HEK293 (cell line): Measurements from ENCODE around the gene ABLIM3.

Source experiments
- CTCF ChIA-PET: fragments of 350-600 bp; formaldehyde crosslinking; extraction: SDS; loops from one replicate; lab custom pipeline; 2021; ENCODE audit warnings: antibody characterized with exemption; lab: Yijun Ruan, JAX
- POLR2A ChIA-PET: fragments of 300-600 bp; formaldehyde crosslinking; extraction: SDS; loops from one replicate; lab custom pipeline; 2020; ENCODE audit warnings: antibody characterized with exemption, inconsistent platforms; lab: Yijun Ruan, JAX
- H3K27ac ChIP-seq: fragments of 200-500 bp; sonication (Bioruptor generic); 2 replicates; pipeline ENCODE4 v1.5.1; 2014; ENCODE audit warnings: low read depth, low read length, control low read depth, inconsistent platforms; ENCODE audit errors: extremely low read depth
- H3K36me3 ChIP-seq, 2 experiments: fragments of 200-500 bp in 1 of 2; sonication (Bioruptor generic) in 1 of 2; 1 replicate in 1 of 2; 2 replicates in 1 of 2; pipeline ENCODE4 v1.5.1; 2014 to 2017; ENCODE audit warnings: inconsistent platforms in 2 of 2, low read length in 2 of 2; ENCODE audit not compliant: control insufficient read depth in 2 of 2, insufficient read depth in 1 of 2
- H3K4me1 ChIP-seq: fragments of 200-500 bp; sonication (Bioruptor generic); 2 replicates; pipeline ENCODE4 v1.5.1; 2014; ENCODE audit warnings: mild to moderate bottlenecking, low read length, inconsistent platforms; ENCODE audit not compliant: control insufficient read depth, insufficient read depth
- H3K4me3 ChIP-seq: 2 replicates; pipeline ENCODE4 v1.5.1; 2011; ENCODE audit warnings: low read depth, mild to moderate bottlenecking, control low read depth, low read length, moderate library complexity
- H3K9me3 ChIP-seq: fragments of 200-500 bp; sonication (Bioruptor generic); 2 replicates; pipeline ENCODE4 v1.5.1; 2014; ENCODE audit warnings: low read depth, low read length, inconsistent platforms; ENCODE audit not compliant: control insufficient read depth, insufficient read depth
- EGR2 ChIP-seq: fragments of 450-650 bp; formaldehyde crosslinking; IDR thresholded peaks from 2 replicates; pipeline ENCODE4 v1.5.1; 2016; ENCODE audit warnings: low read depth, missing biosample characterization, missing genetic modification characterization
- GLIS2 ChIP-seq: fragments of 450-650 bp; formaldehyde crosslinking; IDR thresholded peaks from 2 replicates; pipeline ENCODE4 v1.5.1; 2016; ENCODE audit warnings: missing biosample characterization, missing genetic modification characterization
- KLF9 ChIP-seq: fragments of 450-650 bp; formaldehyde crosslinking; IDR thresholded peaks from 2 replicates; pipeline ENCODE4 v1.5.1; 2016; ENCODE audit warnings: missing biosample characterization, missing genetic modification characterization, low read depth
- REPIN1 ChIP-seq: fragments of 450-650 bp; formaldehyde crosslinking; IDR thresholded peaks from 2 replicates; pipeline ENCODE4 v1.5.1; 2017; ENCODE audit warnings: missing biosample characterization, missing genetic modification characterization, low read depth
- SALL2 ChIP-seq: fragments of 450-650 bp; formaldehyde crosslinking; IDR thresholded peaks from 2 replicates; pipeline ENCODE4 v1.5.0; 2017; ENCODE audit warnings: missing biosample characterization, mild to moderate bottlenecking, missing genetic modification characterization, borderline replicate concordance
- TCF7L2 ChIP-seq: IDR thresholded peaks from 2 replicates; pipeline ENCODE4 v1.6.1; 2011; ENCODE audit warnings: low read depth, mild to moderate bottlenecking, inconsistent platforms, low read length, moderate library complexity, borderline replicate concordance
- ZFP37 ChIP-seq: fragments of 450-650 bp; formaldehyde crosslinking; IDR thresholded peaks from 2 replicates; pipeline ENCODE4 v1.5.1; 2016; ENCODE audit warnings: missing biosample characterization, missing genetic modification characterization
- ZNF133 ChIP-seq: fragments of 450-650 bp; formaldehyde crosslinking; IDR thresholded peaks from 2 replicates; pipeline ENCODE4 v1.5.1; 2016; ENCODE audit warnings: missing biosample characterization, missing genetic modification characterization
- ZNF184 ChIP-seq: fragments of 450-650 bp; IDR thresholded peaks from 2 replicates; pipeline ENCODE4 v1.5.1; 2018; ENCODE audit warnings: missing biosample characterization, mild to moderate bottlenecking, missing genetic modification characterization
- ZNF324 ChIP-seq: fragments of 450-650 bp; formaldehyde crosslinking; IDR thresholded peaks from 2 replicates; pipeline ENCODE4 v1.5.1; 2016; ENCODE audit warnings: missing biosample characterization, missing genetic modification characterization
- ZNF366 ChIP-seq: fragments of 450-650 bp; formaldehyde crosslinking; conservative IDR thresholded peaks from 2 replicates; pipeline ENCODE4 v1.5.1; 2016; ENCODE audit warnings: missing biosample characterization, missing genetic modification characterization
- ZNF544 ChIP-seq: fragments of 450-650 bp; formaldehyde crosslinking; IDR thresholded peaks from 2 replicates; pipeline ENCODE4 v1.5.0; 2017; ENCODE audit warnings: missing biosample characterization, missing genetic modification characterization
- ZNF571 ChIP-seq: fragments of 450-650 bp; formaldehyde crosslinking; IDR thresholded peaks from 2 replicates; pipeline ENCODE4 v1.5.0; 2017; ENCODE audit warnings: missing biosample characterization, missing genetic modification characterization
- ZNF610 ChIP-seq: fragments of 450-650 bp; formaldehyde crosslinking; IDR thresholded peaks from 2 replicates; pipeline ENCODE4 v1.5.1; 2016; ENCODE audit warnings: missing biosample characterization, missing genetic modification characterization, borderline replicate concordance
- ZNF76 ChIP-seq: fragments of 450-650 bp; formaldehyde crosslinking; IDR thresholded peaks from 2 replicates; pipeline ENCODE4; 2016; ENCODE audit warnings: low read depth, missing biosample characterization, missing genetic modification characterization, borderline replicate concordance
- ZNF792 ChIP-seq: fragments of 450-650 bp; formaldehyde crosslinking; IDR thresholded peaks from 2 replicates; pipeline ENCODE4 v1.5.1; 2016; ENCODE audit warnings: missing biosample characterization, missing genetic modification characterization
- TF ChIP-seq, protein P1 (sequence below): sonication (generic); formaldehyde crosslinking; IDR thresholded peaks from 2 replicates; pipeline ENCODE4 v1.8.1; 2022; ENCODE audit warnings: mild to moderate bottlenecking, moderate library complexity, missing genetic modification reagents
- TF ChIP-seq, protein P2 (sequence below): IDR thresholded peaks from 2 replicates; pipeline ENCODE4 v1.6.1; 2011; ENCODE audit warnings: mild to moderate bottlenecking, low read depth, low read length, borderline replicate concordance
- TF ChIP-seq, protein P3 (sequence below): fragments of 450-650 bp; formaldehyde crosslinking; IDR thresholded peaks from 2 replicates; pipeline ENCODE4 v1.5.1; 2017; ENCODE audit warnings: missing biosample characterization, missing genetic modification characterization
- TF ChIP-seq, protein P4 (sequence below): fragments of 450-650 bp; formaldehyde crosslinking; IDR thresholded peaks from 2 replicates; pipeline ENCODE4 v1.5.1; 2016; ENCODE audit warnings: missing biosample characterization, missing genetic modification characterization, low read depth
- TF ChIP-seq, protein P5 (sequence below): fragments of 450-650 bp; formaldehyde crosslinking; IDR thresholded peaks from 2 replicates; pipeline ENCODE4 v1.5.1; 2016; ENCODE audit warnings: missing biosample characterization, missing genetic modification characterization
- TF ChIP-seq, protein P6 (sequence below): fragments of 450-650 bp; formaldehyde crosslinking; IDR thresholded peaks from 2 replicates; pipeline ENCODE4 v1.5.1; 2017; ENCODE audit warnings: missing biosample characterization, missing genetic modification characterization
- TF ChIP-seq, protein P7 (sequence below): fragments of 450-650 bp; formaldehyde crosslinking; IDR thresholded peaks from 2 replicates; pipeline ENCODE4 v1.5.1; 2016; ENCODE audit warnings: missing biosample characterization, missing genetic modification characterization

Gene ABLIM3

DNA sequence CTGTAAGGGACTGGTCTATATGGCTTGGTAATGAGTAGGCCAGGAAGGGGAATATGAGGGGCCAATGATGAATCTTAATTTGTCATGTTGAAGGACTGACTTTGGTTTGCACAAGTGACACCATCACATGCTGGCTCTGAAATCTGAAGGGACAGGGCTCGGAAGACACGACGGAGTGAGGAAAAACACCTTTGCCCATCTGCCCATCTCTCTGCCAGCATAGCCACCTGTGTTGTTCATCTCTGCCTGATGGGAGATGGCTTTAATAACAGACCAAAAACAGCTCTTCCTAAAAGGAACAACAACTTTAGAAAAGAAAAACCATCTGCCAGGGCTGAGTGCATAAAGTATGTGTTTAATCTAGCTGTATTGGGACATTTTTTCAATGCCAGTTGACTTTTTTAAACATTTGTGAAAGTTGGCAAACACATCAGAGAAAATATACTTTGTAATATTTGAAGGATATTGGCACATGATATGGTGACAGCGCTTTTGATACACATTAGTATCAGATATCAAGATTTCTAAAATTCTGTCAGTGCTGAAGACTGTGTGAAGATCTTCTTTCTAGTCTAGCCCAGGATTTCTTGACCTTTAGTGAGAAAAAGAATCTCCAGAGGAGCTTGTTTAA lies 27.1 kb downstream of the ABLIM3 start:
- H3K36me3 ChIP-seq: no peaks in the 10 kb centered on the region
- TF ChIP-seq KLF9 (tag by site-specific recombination): no peak
- no peak for TF ChIP-seq REPIN1 (tag by site-specific recombination)
- TF ChIP-seq, protein P1, sequence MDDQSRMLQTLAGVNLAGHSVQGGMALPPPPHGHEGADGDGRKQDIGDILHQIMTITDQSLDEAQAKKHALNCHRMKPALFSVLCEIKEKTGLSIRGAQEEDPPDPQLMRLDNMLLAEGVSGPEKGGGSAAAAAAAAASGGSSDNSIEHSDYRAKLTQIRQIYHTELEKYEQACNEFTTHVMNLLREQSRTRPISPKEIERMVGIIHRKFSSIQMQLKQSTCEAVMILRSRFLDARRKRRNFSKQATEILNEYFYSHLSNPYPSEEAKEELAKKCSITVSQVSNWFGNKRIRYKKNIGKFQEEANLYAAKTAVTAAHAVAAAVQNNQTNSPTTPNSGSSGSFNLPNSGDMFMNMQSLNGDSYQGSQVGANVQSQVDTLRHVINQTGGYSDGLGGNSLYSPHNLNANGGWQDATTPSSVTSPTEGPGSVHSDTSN (CRISPR knock-in tag): no peak
- TF ChIP-seq, protein P2, sequence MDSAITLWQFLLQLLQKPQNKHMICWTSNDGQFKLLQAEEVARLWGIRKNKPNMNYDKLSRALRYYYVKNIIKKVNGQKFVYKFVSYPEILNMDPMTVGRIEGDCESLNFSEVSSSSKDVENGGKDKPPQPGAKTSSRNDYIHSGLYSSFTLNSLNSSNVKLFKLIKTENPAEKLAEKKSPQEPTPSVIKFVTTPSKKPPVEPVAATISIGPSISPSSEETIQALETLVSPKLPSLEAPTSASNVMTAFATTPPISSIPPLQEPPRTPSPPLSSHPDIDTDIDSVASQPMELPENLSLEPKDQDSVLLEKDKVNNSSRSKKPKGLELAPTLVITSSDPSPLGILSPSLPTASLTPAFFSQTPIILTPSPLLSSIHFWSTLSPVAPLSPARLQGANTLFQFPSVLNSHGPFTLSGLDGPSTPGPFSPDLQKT: no peak
- TF ChIP-seq GLIS2 (tag by site-specific recombination): no peak
- TF ChIP-seq ZNF133: no peak
- no peak overlapping the region for H3K4me3 ChIP-seq
- no peak overlapping the region for H3K27ac ChIP-seq
- no peaks in the 10 kb centered on the region for H3K4me1 ChIP-seq
- H3K9me3 ChIP-seq: no peaks in the 10 kb centered on the region
- POLR2A ChIA-PET: no interaction called here
- CTCF ChIA-PET: no interaction called here

DNA sequence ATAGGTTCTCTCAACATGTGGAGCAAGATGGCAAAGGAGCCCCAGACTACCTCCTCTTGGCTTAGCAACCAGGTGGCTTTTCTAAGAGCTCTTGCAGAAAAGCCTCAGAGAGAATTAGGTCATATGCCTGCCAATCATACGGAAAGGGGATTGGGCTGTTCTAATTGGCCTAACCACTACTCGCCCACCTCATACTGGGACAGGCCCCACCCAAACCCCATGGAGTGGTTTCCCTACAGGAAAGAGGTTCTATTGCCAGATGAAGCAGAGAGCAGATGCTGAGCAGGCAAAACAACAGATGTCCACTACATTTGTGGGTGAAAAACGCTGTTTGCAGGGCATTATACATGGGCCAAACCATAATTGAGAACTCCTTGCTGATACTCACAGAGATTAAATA lies 29.0 kb downstream of the ABLIM3 start:
- ChIA-PET CTCF (no interaction called here), POLR2A (no interaction called here)
- H3K4me1 ChIP-seq: no peaks in the 10 kb centered on the region
- H3K4me3 ChIP-seq: no peak overlapping the region
- H3K9me3 ChIP-seq: no peaks in the 10 kb centered on the region
- H3K36me3 ChIP-seq: no peaks in the 10 kb centered on the region
- TF ChIP-seq ZNF324 (tag by site-specific recombination) (no peak), TCF7L2 (no peak), ZNF184 (tag by site-specific recombination) (no peak), ZNF792 (tag by site-specific recombination) (no peak), GLIS2 (tag by site-specific recombination) (no peak), ZNF544 (no peak), SALL2 (no peak), ZNF610 (tag by site-specific recombination) (no peak), ZNF571 (tag by site-specific recombination) (no peak), ZNF366 (no peak), ZNF76 (tag by site-specific recombination) (no peak), ZFP37 (no peak), EGR2 (tag by site-specific recombination) (no peak)
- TF ChIP-seq, protein P3, sequence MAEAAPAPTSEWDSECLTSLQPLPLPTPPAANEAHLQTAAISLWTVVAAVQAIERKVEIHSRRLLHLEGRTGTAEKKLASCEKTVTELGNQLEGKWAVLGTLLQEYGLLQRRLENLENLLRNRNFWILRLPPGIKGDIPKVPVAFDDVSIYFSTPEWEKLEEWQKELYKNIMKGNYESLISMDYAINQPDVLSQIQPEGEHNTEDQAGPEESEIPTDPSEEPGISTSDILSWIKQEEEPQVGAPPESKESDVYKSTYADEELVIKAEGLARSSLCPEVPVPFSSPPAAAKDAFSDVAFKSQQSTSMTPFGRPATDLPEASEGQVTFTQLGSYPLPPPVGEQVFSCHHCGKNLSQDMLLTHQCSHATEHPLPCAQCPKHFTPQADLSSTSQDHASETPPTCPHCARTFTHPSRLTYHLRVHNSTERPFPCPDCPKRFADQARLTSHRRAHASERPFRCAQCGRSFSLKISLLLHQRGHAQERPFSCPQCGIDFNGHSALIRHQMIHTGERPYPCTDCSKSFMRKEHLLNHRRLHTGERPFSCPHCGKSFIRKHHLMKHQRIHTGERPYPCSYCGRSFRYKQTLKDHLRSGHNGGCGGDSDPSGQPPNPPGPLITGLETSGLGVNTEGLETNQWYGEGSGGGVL (tag by site-specific recombination): no peak
- TF ChIP-seq, protein P4, sequence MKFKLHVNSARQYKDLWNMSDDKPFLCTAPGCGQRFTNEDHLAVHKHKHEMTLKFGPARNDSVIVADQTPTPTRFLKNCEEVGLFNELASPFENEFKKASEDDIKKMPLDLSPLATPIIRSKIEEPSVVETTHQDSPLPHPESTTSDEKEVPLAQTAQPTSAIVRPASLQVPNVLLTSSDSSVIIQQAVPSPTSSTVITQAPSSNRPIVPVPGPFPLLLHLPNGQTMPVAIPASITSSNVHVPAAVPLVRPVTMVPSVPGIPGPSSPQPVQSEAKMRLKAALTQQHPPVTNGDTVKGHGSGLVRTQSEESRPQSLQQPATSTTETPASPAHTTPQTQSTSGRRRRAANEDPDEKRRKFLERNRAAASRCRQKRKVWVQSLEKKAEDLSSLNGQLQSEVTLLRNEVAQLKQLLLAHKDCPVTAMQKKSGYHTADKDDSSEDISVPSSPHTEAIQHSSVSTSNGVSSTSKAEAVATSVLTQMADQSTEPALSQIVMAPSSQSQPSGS (tag by site-specific recombination): no peak
- TF ChIP-seq, protein P5, sequence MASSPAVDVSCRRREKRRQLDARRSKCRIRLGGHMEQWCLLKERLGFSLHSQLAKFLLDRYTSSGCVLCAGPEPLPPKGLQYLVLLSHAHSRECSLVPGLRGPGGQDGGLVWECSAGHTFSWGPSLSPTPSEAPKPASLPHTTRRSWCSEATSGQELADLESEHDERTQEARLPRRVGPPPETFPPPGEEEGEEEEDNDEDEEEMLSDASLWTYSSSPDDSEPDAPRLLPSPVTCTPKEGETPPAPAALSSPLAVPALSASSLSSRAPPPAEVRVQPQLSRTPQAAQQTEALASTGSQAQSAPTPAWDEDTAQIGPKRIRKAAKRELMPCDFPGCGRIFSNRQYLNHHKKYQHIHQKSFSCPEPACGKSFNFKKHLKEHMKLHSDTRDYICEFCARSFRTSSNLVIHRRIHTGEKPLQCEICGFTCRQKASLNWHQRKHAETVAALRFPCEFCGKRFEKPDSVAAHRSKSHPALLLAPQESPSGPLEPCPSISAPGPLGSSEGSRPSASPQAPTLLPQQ (tag by site-specific recombination): no peak
- TF ChIP-seq, protein P6, sequence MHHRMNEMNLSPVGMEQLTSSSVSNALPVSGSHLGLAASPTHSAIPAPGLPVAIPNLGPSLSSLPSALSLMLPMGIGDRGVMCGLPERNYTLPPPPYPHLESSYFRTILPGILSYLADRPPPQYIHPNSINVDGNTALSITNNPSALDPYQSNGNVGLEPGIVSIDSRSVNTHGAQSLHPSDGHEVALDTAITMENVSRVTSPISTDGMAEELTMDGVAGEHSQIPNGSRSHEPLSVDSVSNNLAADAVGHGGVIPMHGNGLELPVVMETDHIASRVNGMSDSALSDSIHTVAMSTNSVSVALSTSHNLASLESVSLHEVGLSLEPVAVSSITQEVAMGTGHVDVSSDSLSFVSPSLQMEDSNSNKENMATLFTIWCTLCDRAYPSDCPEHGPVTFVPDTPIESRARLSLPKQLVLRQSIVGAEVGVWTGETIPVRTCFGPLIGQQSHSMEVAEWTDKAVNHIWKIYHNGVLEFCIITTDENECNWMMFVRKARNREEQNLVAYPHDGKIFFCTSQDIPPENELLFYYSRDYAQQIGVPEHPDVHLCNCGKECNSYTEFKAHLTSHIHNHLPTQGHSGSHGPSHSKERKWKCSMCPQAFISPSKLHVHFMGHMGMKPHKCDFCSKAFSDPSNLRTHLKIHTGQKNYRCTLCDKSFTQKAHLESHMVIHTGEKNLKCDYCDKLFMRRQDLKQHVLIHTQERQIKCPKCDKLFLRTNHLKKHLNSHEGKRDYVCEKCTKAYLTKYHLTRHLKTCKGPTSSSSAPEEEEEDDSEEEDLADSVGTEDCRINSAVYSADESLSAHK (tag by site-specific recombination): no peak
- TF ChIP-seq, protein P7, sequence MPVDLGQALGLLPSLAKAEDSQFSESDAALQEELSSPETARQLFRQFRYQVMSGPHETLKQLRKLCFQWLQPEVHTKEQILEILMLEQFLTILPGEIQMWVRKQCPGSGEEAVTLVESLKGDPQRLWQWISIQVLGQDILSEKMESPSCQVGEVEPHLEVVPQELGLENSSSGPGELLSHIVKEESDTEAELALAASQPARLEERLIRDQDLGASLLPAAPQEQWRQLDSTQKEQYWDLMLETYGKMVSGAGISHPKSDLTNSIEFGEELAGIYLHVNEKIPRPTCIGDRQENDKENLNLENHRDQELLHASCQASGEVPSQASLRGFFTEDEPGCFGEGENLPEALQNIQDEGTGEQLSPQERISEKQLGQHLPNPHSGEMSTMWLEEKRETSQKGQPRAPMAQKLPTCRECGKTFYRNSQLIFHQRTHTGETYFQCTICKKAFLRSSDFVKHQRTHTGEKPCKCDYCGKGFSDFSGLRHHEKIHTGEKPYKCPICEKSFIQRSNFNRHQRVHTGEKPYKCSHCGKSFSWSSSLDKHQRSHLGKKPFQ (tag by site-specific recombination): no peak
- H3K27ac ChIP-seq: no peak overlapping the region
